ENCODE results near the gene ABCB8. TPM values are rescaled to one million over a fixed set of nuclear protein-coding genes. Genes with fewer than 3 reads are reported as not detected.

Gene ABCB8
- total and polyA plus RNA-seq, 2 of the 4 experiments (the other 2 are of a cell fraction): 16.3 to 26.8 TPM

DNA sequence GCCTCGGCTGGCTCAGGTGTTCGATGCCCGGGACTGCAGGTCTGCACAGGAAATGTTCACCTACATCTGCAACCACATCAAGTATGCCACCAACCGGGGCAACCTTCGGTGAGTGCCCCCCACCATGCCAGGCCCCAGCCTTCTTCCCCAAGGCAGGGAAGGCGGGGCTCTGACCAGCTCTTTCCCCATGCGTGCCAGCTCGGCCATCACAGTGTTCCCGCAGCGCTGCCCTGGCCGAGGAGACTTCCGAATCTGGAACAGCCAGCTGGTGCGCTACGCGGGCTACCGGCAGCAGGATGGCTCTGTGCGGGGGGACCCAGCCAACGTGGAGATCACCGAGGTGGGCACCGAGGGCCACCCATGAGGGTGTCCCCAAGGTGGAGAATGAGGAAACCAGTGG, 29.9 kb upstream of the ABCB8 start:
- Histone ChIP-seq H2AK9ac (replicated peaks; ENCODE audit: low read depth, low read length, poor library complexity) (no peak overlapping the region), H3K4me3 (ENCODE audit: insufficient read depth, low read depth, low read length) (no peak overlapping the region), H3K4me1 (ENCODE audit: control insufficient read depth, insufficient read depth, low read length) (peaks cover 4% of the 10 kb centered on the region; the same call in 1 of the 2 replicates), H3K27me3 (ENCODE audit: control insufficient read depth, insufficient read depth, low read length) (peaks cover 8% of the 10 kb centered on the region), H3K4me2 (ENCODE audit: low read depth, low read length) (no peak overlapping the region), H3K9ac (ENCODE audit: low read depth, low read length) (no peak overlapping the region), H3K14ac (replicated peaks; ENCODE audit: low read depth, low read length) (no peak overlapping the region), H3K56ac (ENCODE audit: extremely low read depth, insufficient read depth, low read length) (no peak overlapping the region), H3K36me3 (ENCODE audit: control insufficient read depth, insufficient read depth, low read length) (no peaks in the 10 kb centered on the region), H4K8ac (ENCODE audit: low read depth in 2 of 2, low read length in 2 of 2) (no peak overlapping the region), H3K4ac (ENCODE audit: low read depth, low read length) (no peak overlapping the region), H2BK15ac (ENCODE audit: low read depth, low read length) (no peak overlapping the region), H3K9me3 (ENCODE audit: control insufficient read depth, insufficient read depth, low read length) (no peaks in the 10 kb centered on the region), H3K23ac (ENCODE audit: low read depth, low read length) (no peak overlapping the region), H3K79me1 (ENCODE audit: low read depth in 1 of 2, low read length in 2 of 2) (no peaks in the 10 kb centered on the region), H2AFZ (replicated peaks; ENCODE audit: low read length, poor library complexity) (no peak overlapping the region), H2BK120ac (ENCODE audit: low read depth, low read length) (no peak overlapping the region), H2AK5ac (ENCODE audit: low read depth, low read length) (no peak overlapping the region), H3K18ac (ENCODE audit: low read depth, low read length) (no peak overlapping the region), H4K20me1 (ENCODE audit: insufficient read depth, low read length) (no peaks in the 10 kb centered on the region), H2BK20ac (ENCODE audit: low read depth, low read length) (no peak overlapping the region), H2BK5ac (ENCODE audit: low read depth, low read length, poor library complexity, severe bottlenecking) (no peak overlapping the region), H4K91ac (ENCODE audit: insufficient read depth, low read depth, low read length) (no peak overlapping the region), H4K5ac (ENCODE audit: low read depth, low read length) (no peak overlapping the region), H3K27ac (ENCODE audit: insufficient read depth, low read length) (no peak overlapping the region), H3K9me1 (ENCODE audit: insufficient read depth, low read length) (no peaks in the 10 kb centered on the region)
- DNase-seq: no peak
- in situ Hi-C loops (cut with MboI; ENCODE audit: low sequenced_read_pairs) (loop anchor here (25.0 kb wide), 1 partner anchor 586 kb away; a partner anchor contains a TSS), intact Hi-C loops (cut with micrococcal nuclease) (no loop called here), dilution Hi-C loops (cut with HindIII; ENCODE audit: low sequenced_read_pairs, unreplicated experiment) (no loop called here)
- ChIA-PET CTCF (no interaction called here), POLR2A (ENCODE audit: unreplicated experiment) (no interaction called here)
- TF ChIP-seq, protein P1, sequence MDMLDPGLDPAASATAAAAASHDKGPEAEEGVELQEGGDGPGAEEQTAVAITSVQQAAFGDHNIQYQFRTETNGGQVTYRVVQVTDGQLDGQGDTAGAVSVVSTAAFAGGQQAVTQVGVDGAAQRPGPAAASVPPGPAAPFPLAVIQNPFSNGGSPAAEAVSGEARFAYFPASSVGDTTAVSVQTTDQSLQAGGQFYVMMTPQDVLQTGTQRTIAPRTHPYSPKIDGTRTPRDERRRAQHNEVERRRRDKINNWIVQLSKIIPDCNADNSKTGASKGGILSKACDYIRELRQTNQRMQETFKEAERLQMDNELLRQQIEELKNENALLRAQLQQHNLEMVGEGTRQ (IDR thresholded peaks at IDR 0.05; ENCODE audit: low read depth, low read length): no peak
- TF ChIP-seq CEBPB (IDR thresholded peaks at IDR 0.05; ENCODE audit: low read depth, low read length) (no peak), RAD21 (IDR thresholded peaks at IDR 0.05; ENCODE audit: low read length) (no peak), MAFK (IDR thresholded peaks at IDR 0.05; ENCODE audit: low read depth, low read length) (no peak), POLR2A (IDR thresholded peaks at IDR 0.05; ENCODE audit: low read depth, low read length) (no peak), MXI1 (IDR thresholded peaks at IDR 0.05; ENCODE audit: borderline replicate concordance, low read depth, low read length) (no peak), NFE2L2 (IDR thresholded peaks at IDR 0.05; ENCODE audit: low read depth, low read length) (no peak), FOS (IDR thresholded peaks at IDR 0.05; ENCODE audit: low read depth, low read length) (no peak), RFX5 (IDR thresholded peaks at IDR 0.05; ENCODE audit: low read depth, low read length) (no peak), BHLHE40 (IDR thresholded peaks at IDR 0.05; ENCODE audit: low read depth, low read length) (no peak), SMC3 (IDR thresholded peaks at IDR 0.05; ENCODE audit: low read depth, low read length) (no peak), RCOR1 (IDR thresholded peaks at IDR 0.05; ENCODE audit: insufficient replicate concordance, low read length) (no peak), MAZ (IDR thresholded peaks at IDR 0.05; ENCODE audit: borderline replicate concordance, low read depth, low read length) (no peak), CHD1 (IDR thresholded peaks at IDR 0.05; ENCODE audit: low read depth, low read length) (no peak)
- TF ChIP-seq, protein P2, sequence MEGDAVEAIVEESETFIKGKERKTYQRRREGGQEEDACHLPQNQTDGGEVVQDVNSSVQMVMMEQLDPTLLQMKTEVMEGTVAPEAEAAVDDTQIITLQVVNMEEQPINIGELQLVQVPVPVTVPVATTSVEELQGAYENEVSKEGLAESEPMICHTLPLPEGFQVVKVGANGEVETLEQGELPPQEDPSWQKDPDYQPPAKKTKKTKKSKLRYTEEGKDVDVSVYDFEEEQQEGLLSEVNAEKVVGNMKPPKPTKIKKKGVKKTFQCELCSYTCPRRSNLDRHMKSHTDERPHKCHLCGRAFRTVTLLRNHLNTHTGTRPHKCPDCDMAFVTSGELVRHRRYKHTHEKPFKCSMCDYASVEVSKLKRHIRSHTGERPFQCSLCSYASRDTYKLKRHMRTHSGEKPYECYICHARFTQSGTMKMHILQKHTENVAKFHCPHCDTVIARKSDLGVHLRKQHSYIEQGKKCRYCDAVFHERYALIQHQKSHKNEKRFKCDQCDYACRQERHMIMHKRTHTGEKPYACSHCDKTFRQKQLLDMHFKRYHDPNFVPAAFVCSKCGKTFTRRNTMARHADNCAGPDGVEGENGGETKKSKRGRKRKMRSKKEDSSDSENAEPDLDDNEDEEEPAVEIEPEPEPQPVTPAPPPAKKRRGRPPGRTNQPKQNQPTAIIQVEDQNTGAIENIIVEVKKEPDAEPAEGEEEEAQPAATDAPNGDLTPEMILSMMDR (conservative IDR thresholded peaks at IDR 0.05; ENCODE audit: low read depth, low read length): no peak
- TF ChIP-seq, protein P3, sequence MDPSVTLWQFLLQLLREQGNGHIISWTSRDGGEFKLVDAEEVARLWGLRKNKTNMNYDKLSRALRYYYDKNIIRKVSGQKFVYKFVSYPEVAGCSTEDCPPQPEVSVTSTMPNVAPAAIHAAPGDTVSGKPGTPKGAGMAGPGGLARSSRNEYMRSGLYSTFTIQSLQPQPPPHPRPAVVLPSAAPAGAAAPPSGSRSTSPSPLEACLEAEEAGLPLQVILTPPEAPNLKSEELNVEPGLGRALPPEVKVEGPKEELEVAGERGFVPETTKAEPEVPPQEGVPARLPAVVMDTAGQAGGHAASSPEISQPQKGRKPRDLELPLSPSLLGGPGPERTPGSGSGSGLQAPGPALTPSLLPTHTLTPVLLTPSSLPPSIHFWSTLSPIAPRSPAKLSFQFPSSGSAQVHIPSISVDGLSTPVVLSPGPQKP (IDR thresholded peaks at IDR 0.05; ENCODE audit: borderline replicate concordance, low read depth, low read length): no peak
- WGBS, 2 experiments (ENCODE audit: extremely low coverage in 2 of 2, insufficient read length in 1 of 2): 86% methylated on average over 20 of the region's 20 CpGs; no CpG with 5 or more reads in 1 of the 2 experiments
- BruUV-seq (replicated peaks): no TSS peak
- no peak for ATAC-seq (ENCODE audit: low read depth)
